HL-60/S4 treated with retinoic acid at 250 ng/mL for 4 days and 3 days (cell line): ENCODE data around the gene TMPRSS9.

Experiments used
- in situ Hi-C: fragments of 300-500 bp; cut with MboI; formaldehyde crosslinking; loops from 2 replicates; pipeline ENCODE4 v1.7.0; 2022; ENCODE audit warnings: low sequenced_read_pairs

Gene TMPRSS9

GRCh38 chr19:2329149-2329478 is 31.0 kb upstream of the TMPRSS9 start:
- in situ Hi-C loops: no loop called here

DNA sequence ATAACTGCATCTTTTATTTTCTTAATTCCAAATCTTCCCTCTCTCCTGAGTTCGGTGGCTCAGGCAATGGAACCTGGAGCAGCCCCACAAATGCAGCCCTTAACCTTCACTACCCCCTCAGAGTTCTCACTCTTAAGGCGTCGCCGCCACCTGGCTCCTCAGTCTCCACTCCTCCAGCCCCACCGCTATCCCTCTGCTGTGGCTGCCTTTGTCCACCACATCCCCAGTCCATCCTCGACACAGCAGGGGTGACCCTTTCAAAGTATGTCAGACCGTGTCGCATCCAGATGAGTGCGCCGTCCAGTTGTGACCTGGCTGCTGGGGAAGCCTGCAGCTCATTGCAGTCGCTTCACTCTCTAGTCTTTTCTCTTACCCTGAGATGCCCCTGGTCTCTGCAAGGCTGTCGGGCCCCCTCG is 30.6 kb upstream of the TMPRSS9 start:
- in situ Hi-C loops: no loop called here

DNA sequence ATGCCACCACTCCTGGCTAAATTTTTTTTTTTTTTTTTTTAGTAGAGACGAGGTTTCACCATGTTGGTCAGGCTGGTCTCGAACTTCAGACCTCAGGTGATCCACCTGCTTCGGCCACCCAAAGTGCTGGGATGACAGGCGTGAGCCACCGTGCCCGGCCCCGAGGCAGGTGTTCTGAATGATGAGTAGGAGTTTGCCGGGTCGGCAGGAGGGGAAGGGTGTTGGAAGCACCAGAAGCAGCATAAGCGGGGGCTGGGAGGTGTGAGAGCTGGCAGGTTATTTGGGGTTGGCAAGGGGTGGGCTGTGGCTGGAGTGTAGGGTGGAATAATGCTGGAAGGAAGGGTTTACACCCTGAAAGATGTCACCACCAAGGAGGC is 29.8 kb upstream of the TMPRSS9 start:
- in situ Hi-C loops: no loop called here

DNA sequence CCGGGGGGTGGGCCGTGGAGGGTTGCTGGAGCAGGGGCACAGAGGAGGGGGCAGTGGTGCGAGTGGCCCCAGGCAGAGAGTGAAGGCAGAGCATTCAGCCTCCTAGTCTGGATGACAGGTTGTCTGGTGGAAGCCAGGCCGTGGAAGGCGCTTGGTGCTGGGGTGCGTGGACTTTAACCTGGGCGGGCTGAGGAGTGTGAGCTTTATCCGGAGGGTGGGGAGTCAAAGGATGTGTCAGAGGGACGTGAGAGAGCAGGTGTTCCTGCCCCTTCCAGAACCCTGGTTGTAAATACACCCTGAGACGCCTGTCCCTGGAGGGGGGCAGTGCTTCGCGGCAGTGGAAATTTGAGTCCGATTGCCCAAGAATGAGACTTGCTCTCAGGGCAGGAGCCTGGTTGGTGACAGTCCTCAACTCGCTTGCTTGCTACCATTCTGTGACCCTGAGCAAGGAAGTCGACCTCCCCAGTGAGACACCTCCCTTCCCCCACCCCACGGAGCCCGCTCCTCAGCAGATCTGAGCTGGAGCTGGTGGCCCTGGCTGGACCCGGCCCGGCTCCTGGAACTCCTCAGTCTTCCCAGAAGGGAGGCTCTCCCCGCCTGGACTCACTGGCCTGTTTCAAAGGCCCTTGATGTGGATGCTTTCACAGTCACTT is 29.3 kb upstream of the TMPRSS9 start:
- in situ Hi-C loops: no loop called here

DNA sequence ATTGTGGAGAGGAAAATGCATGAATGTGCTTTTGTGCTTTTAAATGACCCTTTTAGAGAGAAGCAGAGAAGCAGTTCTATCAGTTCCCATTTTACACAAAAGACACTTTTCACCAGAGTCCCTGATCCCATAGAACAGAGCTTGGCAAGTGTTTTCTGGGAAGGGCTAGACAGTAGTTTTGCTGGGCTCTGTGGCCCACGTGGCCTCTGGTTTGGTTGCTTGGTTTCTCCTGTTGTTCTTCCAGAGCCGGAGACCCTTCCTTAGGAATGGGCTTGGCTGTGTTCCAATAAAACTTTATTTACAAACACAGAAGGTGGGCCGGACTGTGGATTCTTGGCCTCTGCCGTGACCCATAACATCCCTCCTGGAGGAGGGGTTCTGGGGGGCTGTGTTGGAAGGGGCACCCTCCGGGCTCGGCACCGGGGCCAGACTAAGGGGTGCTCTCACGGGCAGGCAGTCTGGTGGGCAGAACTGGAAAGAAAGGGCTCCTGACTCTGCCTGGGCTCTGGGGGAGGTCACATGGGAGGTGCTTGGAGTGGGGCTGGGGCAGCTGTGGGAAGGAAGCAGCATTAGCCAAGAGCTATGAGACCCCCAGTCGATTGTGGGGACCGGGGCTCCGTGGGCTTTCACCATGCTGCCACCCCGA is 28.3 kb upstream of the TMPRSS9 start:
- in situ Hi-C loops: no loop called here

DNA sequence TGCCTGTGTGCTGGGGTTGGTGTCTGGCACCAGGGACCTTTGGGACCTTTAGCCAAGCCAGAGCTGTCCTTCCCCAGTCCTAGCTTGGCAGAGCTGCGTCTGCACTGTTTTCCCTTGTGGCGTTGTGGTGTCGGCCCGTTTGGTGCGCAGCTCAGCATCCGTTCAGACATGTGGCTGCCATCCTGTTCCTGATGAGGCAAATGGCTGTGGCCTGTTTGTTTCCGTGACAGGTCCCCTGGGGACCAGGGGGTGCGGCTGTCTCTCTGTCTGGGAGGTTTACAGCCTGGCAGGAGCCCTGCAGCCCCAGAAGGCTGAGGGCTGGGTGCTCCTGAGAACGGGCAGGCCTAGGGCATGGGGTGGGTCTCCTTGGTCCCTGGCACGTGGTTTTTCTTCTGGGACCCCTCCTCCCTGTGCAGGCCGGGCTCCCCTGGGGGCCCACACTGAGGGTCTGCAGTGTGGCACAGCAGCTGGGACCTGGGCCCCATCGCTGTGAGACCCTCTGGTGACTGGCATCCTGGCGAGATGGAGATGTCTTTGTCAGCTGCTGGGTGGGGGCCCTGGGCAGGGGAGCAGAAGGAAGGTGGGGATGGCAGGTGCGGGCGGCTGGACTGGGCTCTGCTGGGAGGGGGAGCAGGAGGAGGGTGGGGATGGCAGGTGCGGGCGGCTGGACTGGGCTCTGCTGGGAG is 27.6 kb upstream of the TMPRSS9 start:
- in situ Hi-C loops: no loop called here

GRCh38 chr19:2333027-2333806 is 26.8 kb upstream of the TMPRSS9 start:
- in situ Hi-C loops: no loop called here

DNA sequence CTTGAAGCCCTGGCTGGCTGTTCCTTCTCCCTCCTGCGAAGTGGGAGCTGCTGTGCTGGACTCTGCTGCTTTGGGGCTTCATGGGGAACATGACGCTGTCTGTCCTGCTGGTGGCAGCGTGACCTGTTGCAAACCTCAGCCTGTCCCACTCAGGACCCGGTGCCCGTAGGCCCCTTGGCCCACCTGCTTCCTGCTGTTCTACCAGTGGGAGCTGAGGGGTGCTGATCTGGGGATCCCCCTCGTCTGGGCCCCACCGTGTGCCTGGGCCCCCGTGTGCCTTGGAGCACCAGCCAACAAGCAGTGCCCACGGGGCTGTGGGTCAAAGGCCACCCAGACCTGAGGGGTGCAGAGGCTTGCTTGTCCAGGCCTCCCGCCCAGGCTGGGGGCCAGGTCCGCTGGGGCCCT is 26.3 kb upstream of the TMPRSS9 start:
- in situ Hi-C loops: no loop called here

DNA sequence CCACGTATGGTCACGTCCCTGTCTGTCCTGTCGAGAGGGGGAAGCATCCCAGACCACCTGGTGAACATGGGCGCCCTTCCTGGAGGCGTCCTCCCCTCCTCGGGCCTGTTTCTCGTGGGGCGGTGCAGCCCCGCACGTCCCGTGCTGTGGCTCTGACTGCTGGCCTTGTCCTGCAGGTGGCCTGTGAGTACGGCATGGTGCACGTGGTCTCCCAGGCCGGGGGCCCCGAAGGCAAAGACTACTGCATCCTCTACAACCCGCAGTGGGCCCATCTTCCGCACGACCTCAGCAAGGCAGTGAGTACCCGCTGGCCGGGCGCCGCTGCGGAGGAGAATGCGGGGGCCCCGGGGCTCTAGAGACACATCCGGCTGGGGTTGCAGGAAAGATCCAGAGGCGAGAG is 25.6 kb upstream of the TMPRSS9 start:
- in situ Hi-C loops: no loop called here

- in situ Hi-C loops: no loop called here
Measured at GRCh38 chr19:2334986-2335846, 24.8 kb upstream of the TMPRSS9 start.

- in situ Hi-C loops: no loop called here
Measured at GRCh38 chr19:2335848-2336247, 24.2 kb upstream of the TMPRSS9 start.

- in situ Hi-C loops: no loop called here
Measured at GRCh38 chr19:2336528-2337328, 23.3 kb upstream of the TMPRSS9 start.

- in situ Hi-C loops: no loop called here
Measured at GRCh38 chr19:2337329-2337707, 22.7 kb upstream of the TMPRSS9 start.

- in situ Hi-C loops: no loop called here
Measured at GRCh38 chr19:2338055-2338615, 21.9 kb upstream of the TMPRSS9 start.

DNA sequence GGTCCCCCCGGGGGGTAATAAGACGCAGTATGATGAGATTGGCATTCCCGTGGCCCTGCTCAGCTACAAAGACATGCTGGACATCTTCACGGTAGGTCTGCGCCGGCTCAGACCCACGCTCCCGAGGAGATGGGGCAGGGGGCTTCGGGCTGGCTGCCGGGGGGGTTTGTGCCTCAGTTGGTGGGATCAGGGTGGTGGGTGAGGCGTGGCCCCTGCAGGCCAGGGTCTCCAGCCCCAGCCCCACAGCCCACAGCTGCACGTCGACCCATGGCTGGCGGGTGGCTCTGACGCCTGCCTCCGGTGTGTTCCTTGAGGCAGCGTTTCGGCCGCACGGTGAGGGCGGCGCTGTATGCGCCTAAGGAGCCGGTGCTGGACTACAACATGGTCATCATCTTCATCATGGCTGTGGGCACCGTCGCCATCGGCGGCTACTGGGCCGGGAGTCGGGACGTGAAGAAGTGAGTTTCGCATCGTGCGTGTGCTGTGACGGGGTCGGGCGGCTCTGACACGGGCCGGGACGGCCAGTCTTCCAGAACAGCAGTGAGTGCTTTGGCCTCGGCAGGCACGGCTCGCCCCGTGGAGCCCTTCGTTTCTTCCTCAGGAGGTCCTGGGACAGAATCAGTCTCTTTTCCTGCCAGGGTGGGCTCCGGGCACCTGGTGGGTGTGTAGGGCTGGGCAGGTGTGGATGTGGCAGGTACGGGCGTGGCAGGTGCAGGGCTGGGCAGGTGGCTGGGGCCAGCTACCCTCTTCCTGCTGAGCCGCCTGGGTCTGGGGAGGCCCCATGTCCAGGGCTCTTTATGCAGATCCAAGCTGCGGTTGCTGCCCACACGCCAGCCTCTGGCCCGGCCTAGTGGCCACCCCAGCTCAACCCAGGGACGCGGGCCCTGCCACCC is 21.1 kb upstream of the TMPRSS9 start:
- in situ Hi-C loops: no loop called here

GRCh38 chr19:2339644-2340310 is 20.3 kb upstream of the TMPRSS9 start:
- in situ Hi-C loops: no loop called here

GRCh38 chr19:2340496-2341243 is 19.4 kb upstream of the TMPRSS9 start:
- in situ Hi-C loops: no loop called here
